Muscle of back (tissue), 11 donors: ENCODE data around the gene GPRC5C. TPM values are rescaled to one million over a fixed set of nuclear protein-coding genes. Genes with fewer than 3 reads are reported as not detected.
"Not testable (repeated sequence)": the region's sequence is repeated elsewhere in the genome, so short reads cannot be mapped to it uniquely, and the experiment has no call there.

Source experiments
- DNase-seq, 3 donors: peaks; one replicate each; pipeline versions ENCODE4 v3.0.0 to v3.0.0-alpha.2; 2013
- polyA plus RNA-seq, 10 donors: library from polyadenylated mRNA; unstranded; fragments of 120-200 nt; gene quantifications; one replicate each; pipeline ENCODE4 v1.2.1, GENCODE V29; 2013; ENCODE audit not compliant: insufficient read length in 10 of 10

GPRC5C gene
- polyA plus RNA-seq, 10 donors = 19.5 to 33.8 (median 27.4) TPM

GRCh38 chr17:74471341-74471740, 39.5 kb downstream of the GPRC5C start:
- DNase-seq = no peak

GRCh38 chr17:74472890-74473289, 41.0 kb downstream of the GPRC5C start:
- no peak for DNase-seq

GRCh38 chr17:74473294-74473693, 41.4 kb downstream of the GPRC5C start:
- DNase-seq = no peak

- DNase-seq = no peak
Measured at GRCh38 chr17:74474043-74474792, 42.3 kb downstream of the GPRC5C start.

GRCh38 chr17:74475189-74475588, 43.3 kb downstream of the GPRC5C start:
- no peak for DNase-seq

- DNase-seq = no peak
Measured at GRCh38 chr17:74477411-74477810, 45.5 kb downstream of the GPRC5C start.

- DNase-seq = peak in 1 of 3 donors; percentile 43
Measured at GRCh38 chr17:74478420-74479100, 46.7 kb downstream of the GPRC5C start.

GRCh38 chr17:74480290-74480689, 48.4 kb downstream of the GPRC5C start:
- no peak for DNase-seq

GRCh38 chr17:74481621-74482020, 49.7 kb downstream of the GPRC5C start:
- no peak for DNase-seq

- DNase-seq = no peak
Measured at GRCh38 chr17:74484066-74484465, 52.2 kb downstream of the GPRC5C start.

GRCh38 chr17:74485022-74485743, 53.3 kb downstream of the GPRC5C start:
- DNase-seq = no peak

- no peak for DNase-seq
Measured at GRCh38 chr17:74485841-74486240, 54.0 kb downstream of the GPRC5C start.

- not testable (repeated sequence) for DNase-seq
Measured at GRCh38 chr17:74488276-74488675, 56.4 kb downstream of the GPRC5C start.

- no peak for DNase-seq
Measured at GRCh38 chr17:74490716-74491115, 58.8 kb downstream of the GPRC5C start.

- DNase-seq = no peak
Measured at GRCh38 chr17:74491626-74492025, 59.7 kb downstream of the GPRC5C start.

GRCh38 chr17:74493331-74493833, 61.5 kb downstream of the GPRC5C start:
- DNase-seq = peak; percentile 41 to 75 (median 65)

Other genes with a start within 250 kb of the GPRC5C start
- 1,000 to 10,000 TPM; 1,488 to 1,957 (median 1,685) TPM for gene RPL38, start 228.4 kb upstream of the GPRC5C start, polyA plus RNA-seq
- gene TTYH2, start 218.5 kb upstream of the GPRC5C start, polyA plus RNA-seq = 10 to 100 TPM; 48.7 to 98.6 (median 61.7) TPM
- gene DNAI2, start 157.9 kb upstream of the GPRC5C start, polyA plus RNA-seq = under 1 TPM in 5 of 10 donors, not detected in 5; 0.13 to 0.42 (median 0.35) TPM
- gene KIF19, start 105.9 kb upstream of the GPRC5C start, polyA plus RNA-seq = 1 to 10 TPM; 1.0 to 2.3 (median 1.7) TPM
- under 1 TPM in 8 of 10 donors, not detected in 2; 0.09 to 0.24 (median 0.15) TPM for gene BTBD17, start 70.2 kb upstream of the GPRC5C start, polyA plus RNA-seq
- gene GPR142, start 64.6 kb upstream of the GPRC5C start, polyA plus RNA-seq = under 1 TPM in 6 of 10 donors, not detected in 4; 0.17 to 0.53 (median 0.41) TPM
- gene CD300A, start 34.5 kb downstream of the GPRC5C start, polyA plus RNA-seq = 1 to 10 TPM; 1.8 to 3.5 (median 2.2) TPM
- gene CD300LB, start 99.4 kb downstream of the GPRC5C start, polyA plus RNA-seq = under 1 TPM in 7 of 10 donors, not detected in 3; 0.09 to 0.32 (median 0.20) TPM
- gene CD300C, start 114.0 kb downstream of the GPRC5C start, polyA plus RNA-seq = 1 to 10 TPM in 1 of 10 donors, under 1 TPM in 8, not detected in 1; 0.34 to 1.1 (median 0.48) TPM
- gene CD300H, start 135.4 kb downstream of the GPRC5C start, polyA plus RNA-seq = under 1 TPM in 1 of 10 donors, not detected in 9; 0.35 TPM
- not detected for gene CD300LD, start 160.2 kb downstream of the GPRC5C start, polyA plus RNA-seq
- gene CD300E, start 191.7 kb downstream of the GPRC5C start, polyA plus RNA-seq = under 1 TPM; 0.04 to 0.84 (median 0.25) TPM